Erythroblast (primary cell): Measurements from ENCODE around the gene ABCC2.

Source experiments
- GATA1 ChIP-seq: IDR thresholded peaks from 2 replicates; pipeline ENCODE4 v1.6.1; 2011; ENCODE audit warnings: low read depth, mild to moderate bottlenecking, control low read depth, low read length, moderate library complexity
- POLR2A ChIP-seq: IDR thresholded peaks from 2 replicates; pipeline ENCODE4 v1.6.1; 2011; ENCODE audit warnings: mild to moderate bottlenecking, low read length

DNA sequence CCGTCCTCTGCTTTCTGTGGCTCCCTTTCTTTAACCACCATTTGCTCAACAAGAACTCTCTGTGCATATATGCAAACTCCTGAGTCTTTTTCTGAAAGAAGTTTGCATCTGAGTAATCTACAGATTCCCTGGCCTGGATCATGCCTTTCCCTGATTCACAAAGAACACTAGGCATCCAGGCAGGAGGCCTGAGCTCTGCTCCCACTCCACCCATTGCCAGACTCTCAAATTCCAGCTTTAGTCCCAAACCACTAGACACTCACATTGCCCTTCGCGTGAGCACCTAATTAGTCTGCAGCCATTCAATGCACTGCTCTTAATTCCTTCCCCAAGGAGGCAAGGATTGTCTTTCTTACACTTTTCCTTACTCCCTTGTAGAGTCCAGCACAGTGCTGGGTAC is 60.9 kb downstream of the ABCC2 start:
- no peak for TF ChIP-seq POLR2A
- TF ChIP-seq GATA1, result no peak
